Measurements from ENCODE around the gene CRACR2B.

The CRACR2B gene

DNA sequence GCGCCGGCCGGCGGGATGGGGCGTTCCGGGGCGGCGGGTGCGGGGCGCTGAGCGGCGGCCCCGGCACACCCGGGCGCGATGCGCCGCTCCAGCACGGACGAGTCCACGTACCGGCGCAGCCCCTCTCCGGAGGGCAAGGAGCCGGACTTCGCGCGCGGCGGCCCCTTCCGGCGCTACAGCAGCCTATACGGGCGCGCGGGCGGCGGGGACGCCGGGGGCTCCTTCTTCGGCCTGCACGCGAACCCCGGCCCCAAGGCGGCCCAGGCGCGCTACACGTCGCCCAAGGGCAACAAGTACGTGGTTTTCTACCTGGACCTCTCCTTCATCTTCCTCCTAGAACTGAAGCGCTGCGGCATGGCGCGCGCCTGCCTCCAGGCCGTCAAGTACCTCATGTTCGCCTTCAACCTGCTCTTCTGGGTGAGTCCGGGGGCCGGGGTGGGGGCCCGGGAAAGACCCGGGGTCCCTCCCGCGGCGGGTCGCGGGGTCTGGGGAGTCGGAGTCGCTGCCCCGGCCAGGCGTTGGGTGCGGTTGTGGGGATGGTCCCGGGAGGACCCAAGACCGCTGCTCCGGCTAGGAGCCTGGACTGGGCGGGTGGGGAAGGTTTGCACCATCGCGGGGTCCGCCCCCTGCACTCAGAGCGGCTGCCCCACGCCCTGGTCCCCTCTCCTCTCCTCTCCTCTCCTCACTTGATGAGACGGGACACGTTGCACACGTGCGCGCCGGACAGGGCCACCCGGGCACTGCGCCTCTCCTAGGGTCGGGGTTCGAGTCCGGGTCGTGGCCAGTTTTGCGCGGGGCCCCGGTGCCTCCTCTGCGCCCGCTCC is 22.4 kb downstream of the CRACR2B start:
- Histone ChIP-seq H3K36me3 (ENCODE audit: control insufficient read depth in 1 of 2, insufficient read depth in 2 of 2, low read depth in 1 of 2, low read length in 2 of 2) (peaks cover 0 to 27% of the 10 kb centered on the region in 2 experiments), H4K8ac (ENCODE audit: low read length) (no peak overlapping the region), H2AK5ac (ENCODE audit: low read length, severe bottlenecking) (no peak overlapping the region), H2AFZ (ENCODE audit: low read depth, low read length) (peak overlapping the region; percentile 56), H3K14ac (ENCODE audit: low read length in 2 of 2) (peak overlapping the region in 1 of 2 experiments; percentile 32), H3K4me1 (ENCODE audit: control insufficient read depth, insufficient read depth, low read depth, low read length) (peaks cover 81% of the 10 kb centered on the region), H3K4me3 (ENCODE audit: insufficient read depth in 1 of 2, low read depth in 1 of 2, low read length in 2 of 2) (peak overlapping the region; percentile 62 to 64), H3K4me2 (ENCODE audit: low read length, poor library complexity, severe bottlenecking) (peak overlapping the region; percentile 89), H3K23ac (ENCODE audit: low read length in 2 of 2) (peak overlapping the region in 1 of 2 experiments; percentile 91), H2BK15ac (ENCODE audit: low read depth, poor library complexity, severe bottlenecking) (peak overlapping the region; percentile 31), H3K27me3 (ENCODE audit: control insufficient read depth in 1 of 2, insufficient read depth in 1 of 2, low read length in 2 of 2) (no peaks in the 10 kb centered on the region), H2BK120ac (ENCODE audit: low read depth, low read length) (peak overlapping the region; percentile 9), H3K4ac (ENCODE audit: low read depth in 1 of 2, low read length in 2 of 2) (no peak overlapping the region), H2BK5ac (ENCODE audit: low read depth, low read length, poor library complexity, severe bottlenecking) (no peak overlapping the region), H4K91ac (ENCODE audit: low read length) (no peak overlapping the region), H3K79me1 (replicated peaks; ENCODE audit: low read length, poor library complexity, severe bottlenecking) (peaks cover 28% of the 10 kb centered on the region), H2BK12ac (ENCODE audit: low read length in 2 of 2) (peak overlapping the region in 1 of 2 experiments; percentile 49), H3K9me3 (ENCODE audit: control insufficient read depth, low read length) (no peaks in the 10 kb centered on the region), H3K9ac (ENCODE audit: low read length) (no peak overlapping the region), H3K27ac (ENCODE audit: low read length, poor library complexity, severe bottlenecking) (no peak overlapping the region), H3K18ac (ENCODE audit: low read depth in 1 of 2, low read length in 2 of 2) (peak overlapping the region in 1 of 2 experiments; percentile 64)
- peak; percentile 26 for DNase-seq
- WGBS: 8% methylated on average over 76 of the region's 97 CpGs

DNA sequence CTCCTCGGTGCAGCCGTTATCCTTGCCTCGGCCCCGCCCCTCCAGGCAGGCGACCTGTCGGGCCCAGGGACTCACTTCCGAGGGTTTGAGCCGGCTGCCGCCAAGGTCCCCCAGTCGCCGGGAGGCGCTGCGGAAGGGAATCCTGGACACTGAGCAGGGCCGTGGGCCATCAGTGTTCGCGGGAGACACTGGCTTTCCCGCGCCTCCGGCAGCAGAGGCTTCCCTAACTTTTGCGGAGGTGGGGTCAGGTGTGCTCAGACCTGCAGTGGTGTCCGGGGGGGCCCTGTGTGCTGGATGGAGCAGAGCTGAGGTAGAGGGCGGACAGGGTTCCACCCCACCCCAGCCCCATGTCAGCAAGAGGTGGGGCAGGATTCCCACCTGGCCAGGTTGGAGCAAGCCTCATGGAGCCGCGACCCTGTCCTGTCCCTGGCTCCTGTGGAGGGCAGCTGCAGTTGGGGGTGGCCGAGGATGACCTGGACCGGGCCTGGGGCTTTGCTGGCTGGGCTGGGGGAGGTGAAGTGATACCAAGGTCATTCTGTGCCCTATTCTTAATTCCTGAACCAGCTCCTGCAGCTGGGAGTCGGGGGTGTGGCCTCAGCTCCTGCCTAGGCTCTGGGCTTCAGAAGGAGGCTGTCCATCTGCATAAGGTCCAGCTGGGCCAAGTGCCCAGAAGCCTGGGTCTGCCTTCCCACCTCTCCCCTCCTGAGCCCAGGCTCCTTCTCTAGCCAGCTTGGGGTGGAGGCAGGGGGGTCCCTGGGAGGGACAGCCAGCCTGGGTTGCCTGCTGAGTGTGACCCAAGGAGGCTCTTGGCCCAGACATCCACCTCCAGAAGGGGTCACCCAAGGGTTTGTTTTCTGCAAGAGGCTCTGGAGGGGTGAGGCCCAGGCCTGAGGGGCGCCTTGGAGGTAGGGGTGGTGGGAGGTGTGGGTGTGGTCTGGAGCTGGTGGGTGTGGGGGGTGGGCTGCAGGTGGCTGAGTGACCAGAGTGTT is 23.4 kb downstream of the CRACR2B start:
- H3K27ac ChIP-seq (ENCODE audit: low read length, poor library complexity, severe bottlenecking): no peak overlapping the region
- WGBS: 37% methylated on average over 27 of the region's 28 CpGs

DNA sequence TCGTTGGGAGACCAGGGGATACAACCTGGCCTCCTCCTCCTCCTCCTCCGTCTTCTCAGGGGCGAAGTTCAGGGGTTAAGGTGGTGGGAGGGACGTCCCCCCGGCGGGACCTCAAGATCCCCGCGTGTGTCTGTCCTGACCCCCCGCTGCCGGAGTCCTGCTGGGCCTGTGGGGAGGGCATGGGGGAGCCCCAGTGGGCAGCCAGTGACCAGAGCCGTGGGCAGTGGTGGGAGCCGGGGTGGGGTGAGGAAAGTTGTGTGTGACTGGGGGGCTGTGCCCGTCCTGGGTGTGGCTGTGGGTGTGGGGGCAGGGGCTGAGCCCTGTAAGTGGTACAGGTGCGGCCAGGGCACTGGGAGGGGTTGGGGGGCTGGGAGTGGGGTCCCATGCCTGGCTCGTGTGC is 25.0 kb downstream of the CRACR2B start:
- Histone ChIP-seq H2AFZ (ENCODE audit: low read depth, low read length) (no peak overlapping the region), H3K27ac (ENCODE audit: low read length, poor library complexity, severe bottlenecking) (no peak overlapping the region), H3K18ac (ENCODE audit: low read depth in 1 of 2, low read length in 2 of 2) (no peak overlapping the region), H3K36me3 (ENCODE audit: control insufficient read depth in 1 of 2, insufficient read depth in 2 of 2, low read depth in 1 of 2, low read length in 2 of 2) (peaks cover 7 to 44% of the 10 kb centered on the region in 2 experiments), H2BK12ac (ENCODE audit: low read length in 2 of 2) (no peak overlapping the region), H3K79me1 (replicated peaks; ENCODE audit: low read length, poor library complexity, severe bottlenecking) (peaks cover 26% of the 10 kb centered on the region), H2BK120ac (ENCODE audit: low read depth, low read length) (no peak overlapping the region), H3K9ac (ENCODE audit: low read length) (no peak overlapping the region), H3K23ac (ENCODE audit: low read length in 2 of 2) (no peak overlapping the region), H3K4me1 (ENCODE audit: control insufficient read depth, insufficient read depth, low read depth, low read length) (peaks cover 68% of the 10 kb centered on the region), H3K4me3 (ENCODE audit: insufficient read depth in 1 of 2, low read depth in 1 of 2, low read length in 2 of 2) (no peak overlapping the region), H2AK5ac (ENCODE audit: low read length, severe bottlenecking) (no peak overlapping the region), H3K27me3 (ENCODE audit: control insufficient read depth in 1 of 2, insufficient read depth in 1 of 2, low read length in 2 of 2) (no peaks in the 10 kb centered on the region), H4K8ac (ENCODE audit: low read length) (no peak overlapping the region), H2BK5ac (ENCODE audit: low read depth, low read length, poor library complexity, severe bottlenecking) (no peak overlapping the region), H3K4me2 (ENCODE audit: low read length, poor library complexity, severe bottlenecking) (no peak overlapping the region), H4K91ac (ENCODE audit: low read length) (no peak overlapping the region), H3K9me3 (ENCODE audit: control insufficient read depth, low read length) (no peaks in the 10 kb centered on the region), H3K14ac (ENCODE audit: low read length in 2 of 2) (no peak overlapping the region), H3K4ac (ENCODE audit: low read depth in 1 of 2, low read length in 2 of 2) (no peak overlapping the region), H2BK15ac (ENCODE audit: low read depth, poor library complexity, severe bottlenecking) (no peak overlapping the region)
- 93% methylated on average over 13 of the region's 15 CpGs for WGBS
- no peak for DNase-seq

More for the DNA sequence above, 23.4 kb downstream of the CRACR2B start:
- H3K18ac ChIP-seq (ENCODE audit: low read depth in 1 of 2, low read length in 2 of 2): no peak overlapping the region
- peaks cover 29% of the 10 kb centered on the region for H3K79me1 ChIP-seq (replicated peaks; ENCODE audit: low read length, poor library complexity, severe bottlenecking)
- no peaks in the 10 kb centered on the region for H3K27me3 ChIP-seq (ENCODE audit: control insufficient read depth in 1 of 2, insufficient read depth in 1 of 2, low read length in 2 of 2)
- peak overlapping the region in 1 of 2 experiments; percentile 29 for H2BK12ac ChIP-seq (ENCODE audit: low read length in 2 of 2)
- H3K9me3 ChIP-seq (ENCODE audit: control insufficient read depth, low read length): no peaks in the 10 kb centered on the region
- no peak overlapping the region for H3K9ac ChIP-seq (ENCODE audit: low read length)
- peak overlapping the region in 1 of 2 experiments; percentile 34 for H3K23ac ChIP-seq (ENCODE audit: low read length in 2 of 2)
- H2BK5ac ChIP-seq (ENCODE audit: low read depth, low read length, poor library complexity, severe bottlenecking): no peak overlapping the region
- no peak overlapping the region for H2AK5ac ChIP-seq (ENCODE audit: low read length, severe bottlenecking)
- peak overlapping the region; percentile 62 to 64 for H3K4me3 ChIP-seq (ENCODE audit: insufficient read depth in 1 of 2, low read depth in 1 of 2, low read length in 2 of 2)
- H4K91ac ChIP-seq (ENCODE audit: low read length): no peak overlapping the region
- peaks cover 76% of the 10 kb centered on the region for H3K4me1 ChIP-seq (ENCODE audit: control insufficient read depth, insufficient read depth, low read depth, low read length)
- peaks cover 6 to 36% of the 10 kb centered on the region in 2 experiments for H3K36me3 ChIP-seq (ENCODE audit: control insufficient read depth in 1 of 2, insufficient read depth in 2 of 2, low read depth in 1 of 2, low read length in 2 of 2)
- H4K8ac ChIP-seq (ENCODE audit: low read length): no peak overlapping the region
- no peak overlapping the region for H2BK15ac ChIP-seq (ENCODE audit: low read depth, poor library complexity, severe bottlenecking)
- no peak overlapping the region for H2BK120ac ChIP-seq (ENCODE audit: low read depth, low read length)
- H3K4me2 ChIP-seq (ENCODE audit: low read length, poor library complexity, severe bottlenecking): peak overlapping the region; percentile 89
- DNase-seq: no peak
- H3K14ac ChIP-seq (ENCODE audit: low read length in 2 of 2): peak overlapping the region in 1 of 2 experiments; percentile 58
- H2AFZ ChIP-seq (ENCODE audit: low read depth, low read length): no peak overlapping the region
- peak overlapping the region in 1 of 2 experiments; percentile 27 for H3K4ac ChIP-seq (ENCODE audit: low read depth in 1 of 2, low read length in 2 of 2)
